Caki2 (cell line): ENCODE results near the gene CREB1. TPM values are rescaled to one million over a fixed set of nuclear protein-coding genes. Genes with fewer than 3 reads are reported as not detected.
A peak's percentile ranks its signal among the peaks of the same experiment; 100 is the strongest.
"Not testable (repeated sequence)": the region's sequence is repeated elsewhere in the genome, so short reads cannot be mapped to it uniquely, and the experiment has no call there.

Source experiments
- DNase-seq: peaks from one replicate; pipeline ENCODE4 v3.0.0-alpha.2; 2015; ENCODE audit warnings: low read depth
- in situ Hi-C: cut with HindIII; loops from 2 replicates; pipeline ENCODE4 v1.10.0; 2016; ENCODE audit warnings: low sequenced_read_pairs, low pct_unique_long_range_greater_than_20kb, mixed read lengths
- total RNA-seq: library from RNA; depleted of rRNA; stranded (reverse); fragments of >200 nt; shearing (Covaris generic); gene quantifications from 2 replicates; pipeline ENCODE4 v1.2.3, GENCODE V29; 2014; ENCODE audit warnings: low replicate concordance; rRNA removed

CREB1 gene
- total RNA-seq, 1 experiment from 2014 or later, result 31.0 TPM

DNA sequence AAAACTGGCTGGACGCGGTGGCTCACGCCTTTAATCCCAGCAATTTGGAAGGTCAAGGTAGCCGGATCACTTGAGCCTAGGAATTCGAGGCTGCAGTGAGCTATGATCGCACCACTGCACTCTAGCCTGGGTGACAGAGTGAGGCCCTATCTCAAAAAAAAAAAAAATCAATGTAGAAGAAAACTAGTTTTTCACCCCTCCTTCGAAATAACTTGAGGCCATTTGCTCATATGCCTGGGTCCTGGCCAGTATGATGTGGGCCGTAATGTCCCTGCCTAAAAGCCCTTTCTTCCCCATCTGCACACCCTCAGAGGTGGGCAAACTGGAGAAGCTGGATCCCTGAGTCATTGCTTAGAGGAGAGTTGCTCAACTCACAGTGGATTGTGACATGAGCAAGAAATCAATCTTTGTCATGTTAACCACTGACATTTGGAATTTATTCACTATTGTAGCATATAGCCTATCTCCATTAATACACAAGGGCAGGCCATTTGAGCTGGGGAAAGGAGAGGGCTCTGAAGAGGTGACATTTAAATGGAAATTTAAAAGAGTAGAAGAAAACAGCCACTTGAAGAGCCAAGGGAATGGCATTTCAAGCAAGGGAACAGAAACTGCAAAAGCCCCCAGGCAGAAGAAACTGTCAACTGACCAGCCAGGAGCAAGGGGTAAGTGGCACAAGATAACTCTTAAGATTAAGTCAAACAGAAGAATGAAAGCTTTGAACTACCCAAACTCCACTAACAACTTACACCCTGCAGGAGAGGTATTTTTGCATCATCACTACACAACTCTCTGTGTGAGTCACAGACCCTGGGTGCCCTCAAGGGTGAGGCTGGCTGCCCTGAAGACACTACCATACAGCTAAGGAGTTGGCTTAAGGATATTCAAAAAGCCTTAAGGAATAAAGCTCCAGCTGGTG is 103.1 kb downstream of the CREB1 start:
- in situ Hi-C loops, result no loop called here

DNA sequence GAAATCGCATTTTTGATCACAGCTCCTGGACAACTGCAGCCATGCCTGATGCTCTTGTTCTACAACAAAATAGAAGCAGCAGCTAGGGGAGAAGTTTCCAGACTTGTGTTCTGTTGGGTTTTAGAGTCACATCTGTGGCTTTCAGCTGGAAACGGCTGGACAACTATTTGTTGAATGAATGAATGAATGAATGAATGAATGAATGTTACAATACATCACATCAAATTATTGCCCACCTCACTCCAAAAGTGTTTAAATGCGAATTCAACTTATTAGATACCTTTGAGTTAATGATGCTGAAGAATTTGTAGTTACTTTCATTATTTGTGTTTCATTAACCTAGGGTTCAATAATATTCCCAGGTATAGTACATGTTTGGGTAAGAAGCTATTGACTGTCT is 103.9 kb downstream of the CREB1 start:
- in situ Hi-C loops, result no loop called here

More for the DNA sequence above, 103.1 kb downstream of the CREB1 start:
- DNase-seq, result peak; percentile 91

DNA sequence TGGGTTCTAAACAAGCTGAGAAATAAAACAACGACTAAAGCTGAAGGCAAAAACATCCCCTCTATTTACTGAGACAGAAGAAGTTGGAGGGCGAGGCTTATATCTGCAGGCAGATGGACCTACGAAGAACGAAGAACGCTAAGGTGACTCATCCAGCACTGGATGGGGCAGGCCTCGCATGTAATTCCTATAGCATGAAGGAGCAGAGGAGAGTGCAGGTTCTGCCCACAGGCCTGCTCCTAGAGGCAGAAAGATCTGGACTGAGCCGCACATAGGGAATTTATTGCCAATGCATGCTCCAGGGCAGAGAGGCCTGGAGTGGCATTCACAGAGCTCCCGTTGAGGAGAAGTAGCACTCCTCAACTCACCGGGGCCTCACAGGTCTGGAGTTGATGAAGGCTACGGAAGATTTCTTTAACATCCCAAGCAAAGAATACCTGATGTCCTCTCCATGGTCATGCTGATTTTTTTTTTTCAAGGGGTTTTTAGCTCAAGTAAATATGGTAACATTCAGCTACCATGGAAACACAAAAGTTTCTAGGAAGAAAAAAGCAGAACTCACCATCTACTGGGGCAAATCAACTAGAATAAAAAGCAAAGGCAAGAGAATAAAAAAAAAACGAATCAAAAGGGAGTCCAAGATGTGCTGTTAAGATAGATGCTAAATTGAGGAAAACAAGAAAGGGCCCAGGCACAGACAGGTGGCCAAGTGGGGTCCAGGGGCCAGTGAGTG is 105.9 kb downstream of the CREB1 start:
- no peak for DNase-seq
- in situ Hi-C loops, result no loop called here

More for the DNA sequence above, 103.9 kb downstream of the CREB1 start:
- DNase-seq, result no peak

DNA sequence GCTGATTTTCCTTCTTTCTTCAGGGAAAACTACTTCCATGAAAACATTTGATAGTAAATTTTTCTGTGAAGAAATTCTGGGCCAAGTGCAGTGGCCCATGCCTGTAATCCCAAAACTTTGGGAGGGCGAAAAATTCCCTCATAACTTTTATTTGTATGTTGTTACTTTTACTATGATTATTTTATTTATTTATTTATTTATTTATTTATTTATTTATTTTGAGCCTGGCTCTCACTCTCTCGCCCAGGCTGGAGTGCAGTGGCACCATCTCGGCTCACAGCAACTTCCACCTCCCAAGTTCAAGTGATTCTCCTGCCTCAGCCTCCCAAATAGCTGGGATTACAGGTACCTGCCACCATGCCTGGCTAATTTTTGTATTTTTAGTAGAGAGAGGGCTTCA is 109.5 kb downstream of the CREB1 start:
- in situ Hi-C loops, DNase-seq: not testable (repeated sequence)

DNA sequence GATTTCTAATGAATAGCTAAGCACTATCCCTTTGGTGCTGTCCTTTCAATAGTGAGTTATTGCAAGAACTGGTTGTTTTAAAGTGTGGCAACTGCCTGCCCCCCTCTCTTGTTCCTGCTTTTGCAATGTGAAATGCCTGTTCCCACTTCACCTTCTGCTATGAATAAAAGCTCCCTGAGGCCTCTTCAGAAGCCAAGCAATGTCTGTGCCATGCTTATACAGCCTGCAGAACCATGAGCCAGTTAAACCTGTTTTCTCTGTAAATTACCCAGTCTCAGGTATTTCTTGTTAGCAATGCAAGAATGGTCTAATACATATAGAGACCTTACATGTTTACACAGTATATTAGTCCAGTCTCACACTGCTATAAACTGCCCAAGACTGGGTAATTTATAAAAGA is 110.4 kb downstream of the CREB1 start:
- no peak for DNase-seq
- in situ Hi-C loops, result no loop called here

DNA sequence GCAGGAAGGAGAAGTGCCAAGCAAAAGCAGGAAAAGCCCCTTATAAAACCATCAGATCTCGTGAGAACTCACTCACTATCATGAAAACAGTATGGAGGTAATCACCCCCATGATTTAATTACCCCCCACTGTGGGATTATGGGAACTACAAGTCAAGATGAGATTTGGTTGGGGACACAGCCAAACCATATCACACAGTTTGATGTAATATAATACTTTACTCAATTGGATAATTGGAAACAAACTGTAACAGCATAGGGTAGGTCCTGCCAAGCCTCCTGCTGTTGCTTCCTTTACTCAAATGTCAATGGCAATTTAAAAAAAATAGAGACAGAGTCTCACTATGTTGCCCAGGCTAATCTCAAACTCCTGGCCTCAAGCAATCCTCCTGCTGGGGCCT is 110.9 kb downstream of the CREB1 start:
- in situ Hi-C loops, result no loop called here
- no peak for DNase-seq

DNA sequence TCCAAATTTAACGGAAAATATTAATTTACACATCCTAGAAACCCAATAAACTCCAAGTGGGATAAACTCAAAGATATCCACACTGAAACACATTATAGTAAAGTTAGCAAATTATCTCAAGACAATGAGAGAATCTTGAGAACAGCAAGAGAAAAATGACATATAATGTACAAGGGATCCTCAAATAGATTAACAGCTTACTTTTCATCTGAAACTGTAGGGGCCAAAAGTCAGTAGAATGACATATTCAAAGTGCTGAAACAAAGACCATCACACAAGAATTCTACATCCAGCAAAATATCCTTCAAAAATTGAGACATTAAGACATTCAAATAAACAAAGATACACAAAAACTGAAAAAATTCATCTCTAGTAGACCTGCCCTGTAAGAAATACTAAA is 114.1 kb downstream of the CREB1 start:
- DNase-seq, result no peak
- in situ Hi-C loops, result no loop called here

DNA sequence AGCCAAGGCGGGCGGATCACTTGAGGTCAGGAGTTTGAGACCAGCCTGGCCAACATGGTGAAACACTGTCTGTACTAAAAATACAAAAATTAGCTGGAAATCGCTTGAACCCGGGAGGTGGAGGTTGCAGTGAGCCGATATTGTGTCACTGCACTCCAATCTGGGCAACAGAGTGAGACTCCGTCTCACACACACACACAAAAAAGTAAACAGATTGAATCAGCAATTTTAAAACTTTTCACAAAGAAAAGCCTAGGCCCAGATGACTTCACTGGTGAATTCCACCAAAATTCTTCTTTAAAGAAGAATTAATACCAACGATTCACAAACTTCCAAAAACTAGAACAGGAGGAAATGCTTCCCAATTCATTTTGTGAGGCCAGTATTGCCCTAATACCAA is 116.8 kb downstream of the CREB1 start:
- in situ Hi-C loops, DNase-seq: not testable (repeated sequence)

Other genes starting within 250 kb of the CREB1 start
- gene METTL21A, start 95.4 kb downstream of the CREB1 start, total RNA-seq, result 145 and 161 TPM in 2 replicates
- 72.3 and 93.6 TPM in 2 replicates for gene CCNYL1, start 181.7 kb downstream of the CREB1 start, total RNA-seq
- gene FZD5, start 239.9 kb downstream of the CREB1 start, total RNA-seq, result 4.0 TPM in 2 replicates